Activated T-cell treated with anti-CD3 and anti-CD28 coated beads for 1 hour (primary cell): ENCODE measurements around the gene AXIN1.
A peak's percentile ranks its signal among the peaks of the same experiment; 100 is the strongest.
"Not testable (repeated sequence)": the region's sequence is repeated elsewhere in the genome, so short reads cannot be mapped to it uniquely, and the experiment has no call there.

Source experiments
- DNase-seq: peaks from one replicate; pipeline ENCODE4 v3.0.0-alpha.2; 2020; ENCODE audit warnings: low read depth

Gene AXIN1

GRCh38 chr16:381789-382717 is 29.5 kb upstream of the AXIN1 start, which contains the start of gene PGAP6:
Gene PGAP6, minus strand, starts transcription at chr16:381978. Its CDS starts 157 bp downstream, at chr16:381821.
- peak; percentile 69 for DNase-seq

- no peak for DNase-seq
Observed at GRCh38 chr16:381012-381788, 28.7 kb upstream of the AXIN1 start.

GRCh38 chr16:380762-381011 is 28.2 kb upstream of the AXIN1 start:
- DNase-seq: no peak

- DNase-seq: no peak
Observed at GRCh38 chr16:379961-380761, 27.6 kb upstream of the AXIN1 start.

- DNase-seq: no peak
Observed at GRCh38 chr16:379183-379960, 26.8 kb upstream of the AXIN1 start.

GRCh38 chr16:378821-379182 is 26.3 kb upstream of the AXIN1 start:
- no peak for DNase-seq

- not testable (repeated sequence) for DNase-seq
Observed at GRCh38 chr16:378113-378820, 25.7 kb upstream of the AXIN1 start.

GRCh38 chr16:377419-377951 is 25.0 kb upstream of the AXIN1 start:
- no peak for DNase-seq

GRCh38 chr16:376817-377418 is 24.4 kb upstream of the AXIN1 start:
- DNase-seq: no peak

GRCh38 chr16:375927-376816 is 23.6 kb upstream of the AXIN1 start:
- DNase-seq: no peak

- DNase-seq: no peak
Observed at GRCh38 chr16:375212-375611, 22.7 kb upstream of the AXIN1 start.

- no peak for DNase-seq
Observed at GRCh38 chr16:374616-374926, 22.0 kb upstream of the AXIN1 start.

- DNase-seq: no peak
Observed at GRCh38 chr16:373848-374615, 21.5 kb upstream of the AXIN1 start.

- no peak for DNase-seq
Observed at GRCh38 chr16:373020-373598, 20.6 kb upstream of the AXIN1 start.

GRCh38 chr16:372302-372983 is 19.9 kb upstream of the AXIN1 start:
- DNase-seq: no peak

- DNase-seq: no peak
Observed at GRCh38 chr16:371515-372301, 19.2 kb upstream of the AXIN1 start.

GRCh38 chr16:370979-371514 is 18.5 kb upstream of the AXIN1 start:
- DNase-seq: no peak
